Keratinocyte (primary cell): Measurements from ENCODE around the gene ADCYAP1R1. TPM values are rescaled to one million over a fixed set of nuclear protein-coding genes. Genes with fewer than 3 reads are reported as not detected.

Experiments used
- DNase-seq: peaks from one replicate; pipeline ENCODE4 v3.0.0-alpha.2; 2011; ENCODE audit warnings: low read depth, missing footprints, low spot score
- FAIRE-seq: peaks from 2 replicates; lab custom pipeline; 2011; peaks lifted over from hg19 to GRCh38; lab: Jason Lieb, UNC
- H2AFZ ChIP-seq: 2 replicates; pipeline ENCODE4 v1.6.0; 2012; ENCODE audit warnings: low read length, control low read depth, inconsistent platforms; ENCODE audit not compliant: control insufficient read depth
- H3K27ac ChIP-seq: 2 replicates; pipeline ENCODE4 v1.5.1; 2011; ENCODE audit warnings: low read length; ENCODE audit not compliant: control insufficient read depth, insufficient read depth
- H3K27me3 ChIP-seq: 3 replicates; pipeline ENCODE4 v1.6.0; 2011; ENCODE audit warnings: low read length; ENCODE audit not compliant: control insufficient read depth, insufficient read depth; ENCODE audit errors: extremely low read depth
- H3K36me3 ChIP-seq, 2 experiments: 2 replicates in 1 of 2; 3 replicates in 1 of 2; pipeline ENCODE4 v1.5.1; 2011; ENCODE audit warnings: low read length in 2 of 2, mild to moderate bottlenecking in 1 of 2; ENCODE audit not compliant: control insufficient read depth in 2 of 2, insufficient read depth in 2 of 2; ENCODE audit errors: extremely low read depth in 1 of 2
- H3K4me1 ChIP-seq: 3 replicates; pipeline ENCODE4 v1.5.1; 2011; ENCODE audit warnings: low read length; ENCODE audit not compliant: control insufficient read depth, insufficient read depth; ENCODE audit errors: extremely low read depth
- H3K4me2 ChIP-seq: 3 replicates; pipeline ENCODE4 v1.6.0; 2011; ENCODE audit warnings: low read depth, low read length; ENCODE audit not compliant: control insufficient read depth, insufficient read depth; ENCODE audit errors: extremely low read depth
- H3K4me3 ChIP-seq, 3 experiments: fragments of 200-600 bp in 1 of 3; sonication (generic) in 1 of 3; 2 replicates in 2 of 3; 3 replicates in 1 of 3; pipeline ENCODE4 v1.5.1; 2011 to 2016; ENCODE audit warnings: low read length in 3 of 3, mild to moderate bottlenecking in 3 of 3, control low read depth in 2 of 3, inconsistent platforms in 1 of 3, low read depth in 1 of 3, mixed read lengths in 1 of 3, mixed run types in 1 of 3, moderate library complexity in 1 of 3; ENCODE audit not compliant: control insufficient read depth in 2 of 3, insufficient read depth in 2 of 3; ENCODE audit errors: extremely low read depth in 1 of 3
- H3K79me2 ChIP-seq: 2 replicates; pipeline ENCODE4 v1.6.0; 2012; ENCODE audit warnings: low read length; ENCODE audit not compliant: control insufficient read depth, insufficient read depth
- H3K9ac ChIP-seq: 3 replicates; pipeline ENCODE4 v1.6.0; 2011; ENCODE audit warnings: low read length; ENCODE audit not compliant: control insufficient read depth, insufficient read depth; ENCODE audit errors: extremely low read depth
- H3K9me1 ChIP-seq: 3 replicates; pipeline ENCODE4 v1.6.0; 2011; ENCODE audit warnings: low read length; ENCODE audit not compliant: control insufficient read depth, insufficient read depth; ENCODE audit errors: extremely low read depth
- H3K9me3 ChIP-seq: 2 replicates; pipeline ENCODE4 v1.5.1; 2012; ENCODE audit warnings: low read depth, low read length; ENCODE audit not compliant: control insufficient read depth
- H4K20me1 ChIP-seq: 3 replicates; pipeline ENCODE4 v1.6.0; 2011; ENCODE audit warnings: low read length; ENCODE audit not compliant: control insufficient read depth, insufficient read depth; ENCODE audit errors: extremely low read depth
- EZH2 ChIP-seq: IDR thresholded peaks from one replicate; pipeline ENCODE4 v1.6.1; 2012; ENCODE audit warnings: inconsistent platforms, mild to moderate bottlenecking, low read length, moderate library complexity
- dilution Hi-C: fragments of 300-500 bp; cut with MboI; formaldehyde crosslinking; loops from one replicate; pipeline ENCODE4 v1.7.0; 2020; ENCODE audit warnings: low sequenced_read_pairs; ENCODE audit not compliant: extremely low pct_ligation_motif_present
- polyA plus RNA-seq, 5 experiments: library from polyadenylated mRNA; depleted of rRNA in 3 of 5; stranded (reverse) in 3 of 5; stranded (forward) in 1 of 5; unstranded in 1 of 5; fragments of >200 nt; gene quantifications; 1 replicate in 1 of 5; 2 replicates in 3 of 5; 3 replicates in 1 of 5; pipeline versions ENCODE4 v1.2.1 to v1.2.3, GENCODE V29; 2011 to 2012; ENCODE audit warnings: missing spikeins in 2 of 5, low read depth in 1 of 5, low replicate concordance in 1 of 5
- TF ChIP-seq, protein P1 (sequence below), 3 experiments: IDR thresholded peaks in 1 of 3; conservative IDR thresholded peaks in 1 of 3; optimal IDR thresholded peaks in 1 of 3; 2 replicates in 2 of 3; 3 replicates in 1 of 3; pipeline versions ENCODE3 to v1.5.1; 2011; ENCODE audit warnings: low read length in 3 of 3, mild to moderate bottlenecking in 3 of 3, moderate library complexity in 2 of 3, control low read depth in 1 of 3, inconsistent platforms in 1 of 3; ENCODE audit not compliant: insufficient read depth in 2 of 3; ENCODE audit errors: extremely low read depth in 1 of 3

The ADCYAP1R1 gene
- polyA plus RNA-seq, 1 donor (not counting 4 experiments of a cell fraction or from before 2014, with no cell fraction given): not detected

DNA sequence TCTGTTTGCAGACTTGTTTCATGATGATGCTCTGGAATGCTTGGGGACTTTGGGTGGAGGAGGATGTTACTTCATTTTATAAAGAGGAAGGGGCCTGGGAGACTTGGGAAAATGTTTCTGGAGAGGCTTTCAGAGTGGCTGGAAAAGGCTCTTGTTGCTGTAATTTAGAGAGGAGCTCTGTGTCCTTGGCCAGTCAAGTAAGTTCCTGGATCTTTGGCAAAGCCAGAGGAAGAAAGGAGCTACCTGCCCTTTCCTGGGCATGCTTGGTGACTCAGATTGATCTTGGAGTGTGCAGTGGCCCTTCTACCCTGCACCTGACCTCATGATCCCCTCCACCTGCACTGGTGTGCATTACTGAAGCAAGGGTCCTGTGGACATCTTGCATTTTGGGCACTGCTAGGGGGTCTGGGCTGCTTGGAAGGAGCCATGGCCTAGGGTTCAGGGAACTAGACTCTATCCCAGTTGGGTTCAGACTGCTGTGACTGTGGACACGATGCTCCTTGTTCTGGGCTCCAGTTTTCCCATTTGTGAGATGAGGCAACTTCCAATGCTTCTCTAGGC, 56.1 kb downstream of the ADCYAP1R1 start:
- H3K4me3 ChIP-seq: no peak overlapping the region
- no peak overlapping the region for H3K4me2 ChIP-seq
- no peaks in the 10 kb centered on the region for H3K36me3 ChIP-seq
- H3K4me1 ChIP-seq: no peaks in the 10 kb centered on the region
- no peaks in the 10 kb centered on the region for H3K9me3 ChIP-seq
- H3K9ac ChIP-seq: no peak overlapping the region
- DNase-seq (no peak), FAIRE-seq (no peak)
- no peak for TF ChIP-seq EZH2
- TF ChIP-seq, protein P1, sequence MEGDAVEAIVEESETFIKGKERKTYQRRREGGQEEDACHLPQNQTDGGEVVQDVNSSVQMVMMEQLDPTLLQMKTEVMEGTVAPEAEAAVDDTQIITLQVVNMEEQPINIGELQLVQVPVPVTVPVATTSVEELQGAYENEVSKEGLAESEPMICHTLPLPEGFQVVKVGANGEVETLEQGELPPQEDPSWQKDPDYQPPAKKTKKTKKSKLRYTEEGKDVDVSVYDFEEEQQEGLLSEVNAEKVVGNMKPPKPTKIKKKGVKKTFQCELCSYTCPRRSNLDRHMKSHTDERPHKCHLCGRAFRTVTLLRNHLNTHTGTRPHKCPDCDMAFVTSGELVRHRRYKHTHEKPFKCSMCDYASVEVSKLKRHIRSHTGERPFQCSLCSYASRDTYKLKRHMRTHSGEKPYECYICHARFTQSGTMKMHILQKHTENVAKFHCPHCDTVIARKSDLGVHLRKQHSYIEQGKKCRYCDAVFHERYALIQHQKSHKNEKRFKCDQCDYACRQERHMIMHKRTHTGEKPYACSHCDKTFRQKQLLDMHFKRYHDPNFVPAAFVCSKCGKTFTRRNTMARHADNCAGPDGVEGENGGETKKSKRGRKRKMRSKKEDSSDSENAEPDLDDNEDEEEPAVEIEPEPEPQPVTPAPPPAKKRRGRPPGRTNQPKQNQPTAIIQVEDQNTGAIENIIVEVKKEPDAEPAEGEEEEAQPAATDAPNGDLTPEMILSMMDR (optimal IDR thresholded peaks at IDR 0.05 in 1 of 3, IDR thresholded peaks at IDR 0.05 in 1 of 3, conservative IDR thresholded peaks at IDR 0.05 in 1 of 3; ENCODE audit: extremely low read depth in 1 of 3, insufficient read depth in 2 of 3, low read length in 3 of 3): no peak
- H3K9me1 ChIP-seq: no peaks in the 10 kb centered on the region
- no peaks in the 10 kb centered on the region for H4K20me1 ChIP-seq
- H3K79me2 ChIP-seq: no peaks in the 10 kb centered on the region
- no peak overlapping the region for H2AFZ ChIP-seq
- H3K27me3 ChIP-seq: no peaks in the 10 kb centered on the region
- no peak overlapping the region for H3K27ac ChIP-seq
- dilution Hi-C loops: loop anchor here (25.0 kb wide), 2 partner anchors 121 to 296 kb away; no protein-coding TSS in a partner anchor

DNA sequence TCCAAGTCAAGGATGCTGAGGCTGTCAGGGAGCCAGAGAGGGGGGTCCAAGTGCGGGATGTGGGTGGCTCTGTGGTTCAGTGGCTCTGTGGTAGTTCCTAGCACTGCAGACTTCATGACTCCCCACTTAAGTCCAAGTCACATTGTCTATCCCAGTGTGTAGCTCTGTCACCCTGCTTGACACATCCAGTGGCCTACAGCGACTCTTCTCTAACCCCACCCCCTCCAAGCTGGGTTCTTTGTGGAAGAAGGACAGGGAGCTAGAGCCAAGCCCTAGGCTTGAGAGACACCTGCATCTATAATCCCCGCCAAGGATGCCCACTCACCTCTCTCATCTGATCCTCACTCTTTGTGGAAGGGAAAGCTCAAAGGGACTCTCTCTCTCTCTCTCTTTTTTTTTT, 57.6 kb downstream of the ADCYAP1R1 start:
- no peak for FAIRE-seq
- H3K9ac ChIP-seq: no peak overlapping the region
- dilution Hi-C loops: loop anchor here (25.0 kb wide), 2 partner anchors 122 to 297 kb away; no protein-coding TSS in a partner anchor
- no peaks in the 10 kb centered on the region for H3K27me3 ChIP-seq
- H2AFZ ChIP-seq: no peak overlapping the region
- no peak overlapping the region for H3K27ac ChIP-seq
- H3K4me2 ChIP-seq: no peak overlapping the region
- TF ChIP-seq EZH2: no peak
- TF ChIP-seq, protein P1 (optimal IDR thresholded peaks at IDR 0.05 in 1 of 3, IDR thresholded peaks at IDR 0.05 in 1 of 3, conservative IDR thresholded peaks at IDR 0.05 in 1 of 3; ENCODE audit: extremely low read depth in 1 of 3, insufficient read depth in 2 of 3, low read length in 3 of 3): no peak
- no peaks in the 10 kb centered on the region for H4K20me1 ChIP-seq
- no peaks in the 10 kb centered on the region for H3K79me2 ChIP-seq
- H3K9me3 ChIP-seq: no peaks in the 10 kb centered on the region
- no peaks in the 10 kb centered on the region for H3K36me3 ChIP-seq
- DNase-seq: no peak
- no peaks in the 10 kb centered on the region for H3K9me1 ChIP-seq
- no peak overlapping the region for H3K4me3 ChIP-seq
- H3K4me1 ChIP-seq: no peaks in the 10 kb centered on the region
